Activated CD8-positive, alpha-beta memory T cell treated with anti-CD3 and anti-CD28 coated beads for 1 hour (primary cell): Measurements from ENCODE around the gene PLXNB2.
"Not testable (repeated sequence)": the region's sequence is repeated elsewhere in the genome, so short reads cannot be mapped to it uniquely, and the experiment has no call there.

ENCODE experiments used
- DNase-seq, 2 donors: peaks; one replicate each; pipeline ENCODE4 v3.0.0-alpha.2; 2020; ENCODE audit warnings: low read depth in 1 of 2; ENCODE audit errors: extremely low read depth in 1 of 2

Gene PLXNB2, protein sequence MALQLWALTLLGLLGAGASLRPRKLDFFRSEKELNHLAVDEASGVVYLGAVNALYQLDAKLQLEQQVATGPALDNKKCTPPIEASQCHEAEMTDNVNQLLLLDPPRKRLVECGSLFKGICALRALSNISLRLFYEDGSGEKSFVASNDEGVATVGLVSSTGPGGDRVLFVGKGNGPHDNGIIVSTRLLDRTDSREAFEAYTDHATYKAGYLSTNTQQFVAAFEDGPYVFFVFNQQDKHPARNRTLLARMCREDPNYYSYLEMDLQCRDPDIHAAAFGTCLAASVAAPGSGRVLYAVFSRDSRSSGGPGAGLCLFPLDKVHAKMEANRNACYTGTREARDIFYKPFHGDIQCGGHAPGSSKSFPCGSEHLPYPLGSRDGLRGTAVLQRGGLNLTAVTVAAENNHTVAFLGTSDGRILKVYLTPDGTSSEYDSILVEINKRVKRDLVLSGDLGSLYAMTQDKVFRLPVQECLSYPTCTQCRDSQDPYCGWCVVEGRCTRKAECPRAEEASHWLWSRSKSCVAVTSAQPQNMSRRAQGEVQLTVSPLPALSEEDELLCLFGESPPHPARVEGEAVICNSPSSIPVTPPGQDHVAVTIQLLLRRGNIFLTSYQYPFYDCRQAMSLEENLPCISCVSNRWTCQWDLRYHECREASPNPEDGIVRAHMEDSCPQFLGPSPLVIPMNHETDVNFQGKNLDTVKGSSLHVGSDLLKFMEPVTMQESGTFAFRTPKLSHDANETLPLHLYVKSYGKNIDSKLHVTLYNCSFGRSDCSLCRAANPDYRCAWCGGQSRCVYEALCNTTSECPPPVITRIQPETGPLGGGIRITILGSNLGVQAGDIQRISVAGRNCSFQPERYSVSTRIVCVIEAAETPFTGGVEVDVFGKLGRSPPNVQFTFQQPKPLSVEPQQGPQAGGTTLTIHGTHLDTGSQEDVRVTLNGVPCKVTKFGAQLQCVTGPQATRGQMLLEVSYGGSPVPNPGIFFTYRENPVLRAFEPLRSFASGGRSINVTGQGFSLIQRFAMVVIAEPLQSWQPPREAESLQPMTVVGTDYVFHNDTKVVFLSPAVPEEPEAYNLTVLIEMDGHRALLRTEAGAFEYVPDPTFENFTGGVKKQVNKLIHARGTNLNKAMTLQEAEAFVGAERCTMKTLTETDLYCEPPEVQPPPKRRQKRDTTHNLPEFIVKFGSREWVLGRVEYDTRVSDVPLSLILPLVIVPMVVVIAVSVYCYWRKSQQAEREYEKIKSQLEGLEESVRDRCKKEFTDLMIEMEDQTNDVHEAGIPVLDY (N-terminal part only)

DNA sequence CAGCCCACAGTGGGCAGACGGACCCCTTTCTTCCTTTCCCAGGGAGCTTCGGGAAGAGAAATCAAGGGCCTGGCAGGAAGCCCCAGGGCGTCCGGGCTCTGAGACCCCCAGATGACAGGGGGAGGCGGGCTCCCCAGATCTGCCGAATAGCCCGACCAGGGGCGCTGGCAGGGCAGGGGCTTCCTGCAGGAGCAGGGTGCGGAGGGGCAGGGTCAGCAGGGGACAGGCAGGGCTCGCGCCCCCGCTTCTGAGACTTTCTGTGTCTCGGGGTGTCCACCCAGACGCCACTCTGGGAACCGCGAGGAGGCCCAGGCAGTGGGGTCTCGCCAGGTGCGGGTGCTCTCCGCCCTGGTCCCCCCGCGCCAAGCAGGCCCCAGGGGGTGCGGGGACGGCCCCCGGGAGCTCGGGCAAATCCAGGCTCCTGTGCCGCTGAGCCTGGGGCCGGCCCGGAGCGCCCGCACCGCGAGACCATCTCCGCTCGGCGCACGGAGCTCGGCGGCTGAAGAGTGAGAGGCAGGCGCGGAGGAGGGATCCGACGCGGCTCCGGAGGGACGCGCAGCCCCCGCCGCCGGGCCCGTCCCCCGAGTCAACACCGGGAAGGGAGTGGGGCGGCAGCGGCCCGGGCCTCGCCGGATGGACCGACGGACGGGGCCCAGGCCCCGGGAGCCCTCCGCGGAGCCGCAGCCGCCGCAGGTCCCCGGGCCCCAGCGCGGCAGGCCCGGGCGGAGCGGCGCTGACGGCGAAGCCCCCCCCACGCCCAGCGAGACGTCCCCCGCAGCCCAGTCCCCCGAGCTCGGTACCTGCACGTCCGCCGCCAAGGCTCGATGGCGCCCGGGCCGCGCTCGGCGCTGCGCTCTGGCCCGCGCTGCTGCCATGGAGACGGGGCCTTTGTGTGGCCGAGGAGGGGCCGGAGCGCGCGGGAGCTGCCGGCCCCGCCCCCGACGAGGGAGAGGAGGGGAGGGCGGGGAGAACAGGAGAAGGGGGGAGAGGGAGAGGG, at the start of gene PLXNB2:
PLXNB2 (minus strand) TSS at position 894 of the 997 bp plus-strand sequence. CDS start 17,062 bp downstream, outside the sequence.
- peak in 1 of 2 donors; percentile 15 for DNase-seq

DNA sequence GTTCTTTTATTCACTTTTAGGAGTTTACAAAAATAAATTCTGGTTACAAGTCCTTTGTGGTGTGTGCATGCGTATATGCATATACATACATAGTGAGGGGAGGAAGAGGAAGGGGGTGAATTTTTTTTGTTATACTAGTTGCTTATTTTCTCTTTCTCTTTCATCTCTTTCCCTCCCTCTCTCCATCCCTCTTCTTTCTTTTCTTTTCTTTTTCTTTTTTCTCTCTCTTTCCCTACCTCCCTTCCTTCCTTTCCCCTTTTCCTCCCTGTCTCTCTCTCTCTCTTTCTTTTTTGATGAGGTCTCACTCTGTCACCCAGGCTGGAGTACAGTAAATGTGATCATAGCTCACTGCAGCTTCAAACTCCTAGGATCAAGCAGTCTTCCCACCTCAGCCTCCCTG, 49.8 kb upstream of the PLXNB2 start:
- no peak for DNase-seq

DNA sequence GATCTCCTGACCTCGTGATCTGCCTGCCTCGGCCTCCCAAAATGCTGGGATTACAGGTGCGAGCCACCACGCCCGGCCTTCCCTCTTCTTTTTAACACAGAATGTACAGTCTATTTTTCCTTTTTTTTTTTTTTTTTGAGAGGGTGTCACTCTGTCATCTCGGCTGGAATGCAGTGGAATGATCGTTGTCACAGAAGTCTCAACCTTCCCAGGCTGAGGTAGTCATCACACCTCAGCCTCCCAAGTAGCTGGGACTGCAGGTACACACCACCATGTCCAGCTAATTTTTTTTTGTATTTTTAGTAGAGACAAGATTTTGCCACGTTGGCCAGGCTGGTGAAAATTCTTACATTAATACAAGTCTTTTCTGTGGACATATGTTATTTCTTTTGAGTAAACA, 48.7 kb upstream of the PLXNB2 start:
- no peak for DNase-seq

DNA sequence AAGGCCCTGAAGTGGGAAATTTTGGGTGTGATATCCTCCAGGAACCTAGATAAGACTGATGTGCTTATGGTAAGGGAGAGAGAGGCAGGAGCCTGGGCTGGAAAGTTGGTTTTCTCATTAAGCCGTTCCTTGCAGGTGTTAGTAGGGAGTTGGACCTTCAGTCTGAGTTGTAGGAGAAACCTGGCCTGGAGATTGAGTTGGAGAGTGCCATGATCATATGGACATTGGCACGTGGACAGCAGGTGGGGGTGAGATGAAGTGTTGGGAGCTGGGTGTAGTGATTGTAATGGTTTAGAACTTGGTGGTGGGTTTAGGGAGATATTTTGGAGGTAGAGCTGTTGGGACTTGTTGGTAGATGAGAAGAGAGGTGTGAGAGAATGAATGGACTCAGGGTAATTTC, 40.6 kb upstream of the PLXNB2 start:
- no peak for DNase-seq

DNA sequence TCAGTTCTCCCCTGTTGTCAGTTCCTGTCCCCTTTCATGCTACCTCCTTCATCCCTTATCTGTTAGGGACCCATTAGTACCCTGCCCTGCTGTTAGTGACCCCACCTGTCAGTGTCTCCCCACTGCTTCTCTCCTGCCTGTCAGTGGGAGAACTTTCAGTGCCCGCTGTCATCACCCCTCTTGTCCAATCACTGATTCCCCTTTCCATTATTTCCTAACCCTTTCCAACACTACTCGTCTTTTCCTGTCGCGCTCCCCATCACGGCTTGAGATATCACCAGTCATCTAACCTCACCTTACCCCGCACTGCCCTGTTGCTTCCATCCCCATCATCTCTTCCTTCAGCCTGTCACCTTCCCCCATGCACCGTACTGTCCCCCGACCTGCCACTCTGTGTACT, 39.7 kb upstream of the PLXNB2 start:
- DNase-seq, result no peak

DNA sequence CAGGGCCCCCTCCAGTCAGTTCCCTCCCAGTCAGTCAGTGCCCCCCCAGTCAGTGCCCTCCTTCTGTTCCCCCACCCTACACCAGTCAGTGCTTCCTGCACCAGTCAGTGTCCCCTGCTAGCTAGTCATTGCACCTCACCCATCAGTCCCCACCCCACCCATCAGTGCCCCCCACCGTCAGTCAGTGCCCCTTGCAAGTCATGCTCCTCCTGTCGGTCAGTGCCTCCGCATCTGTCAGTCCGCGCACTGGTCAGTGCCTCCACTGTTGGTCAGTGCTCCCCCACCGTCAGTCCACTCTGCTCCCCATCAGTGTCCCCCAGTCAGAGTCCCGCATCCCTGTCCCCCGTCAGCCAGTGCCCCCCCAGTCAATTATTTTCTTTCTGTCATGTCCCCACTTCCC, 39.0 kb upstream of the PLXNB2 start:
- DNase-seq, result no peak

DNA sequence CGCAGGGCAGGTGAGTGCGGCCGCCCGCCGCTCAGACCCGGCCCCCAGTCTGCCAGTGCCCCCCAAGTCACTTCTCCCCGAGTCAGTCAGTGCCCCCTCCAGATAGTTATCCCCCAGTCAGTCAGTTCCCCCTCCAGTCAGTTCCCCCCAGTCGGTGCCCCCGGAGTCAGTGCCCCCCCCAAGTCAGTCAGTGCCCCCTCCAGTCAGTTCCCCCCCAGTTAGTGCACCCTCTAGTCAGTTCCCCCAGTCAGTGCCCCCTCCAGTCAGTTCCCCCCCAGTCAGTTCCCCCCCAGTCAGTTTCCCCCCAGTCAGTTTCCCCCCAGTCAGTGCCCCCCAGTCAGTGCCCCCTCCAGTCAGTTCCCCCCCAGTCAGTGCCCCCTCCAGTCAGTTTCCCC, 36.1 kb upstream of the PLXNB2 start:
- no peak for DNase-seq

DNA sequence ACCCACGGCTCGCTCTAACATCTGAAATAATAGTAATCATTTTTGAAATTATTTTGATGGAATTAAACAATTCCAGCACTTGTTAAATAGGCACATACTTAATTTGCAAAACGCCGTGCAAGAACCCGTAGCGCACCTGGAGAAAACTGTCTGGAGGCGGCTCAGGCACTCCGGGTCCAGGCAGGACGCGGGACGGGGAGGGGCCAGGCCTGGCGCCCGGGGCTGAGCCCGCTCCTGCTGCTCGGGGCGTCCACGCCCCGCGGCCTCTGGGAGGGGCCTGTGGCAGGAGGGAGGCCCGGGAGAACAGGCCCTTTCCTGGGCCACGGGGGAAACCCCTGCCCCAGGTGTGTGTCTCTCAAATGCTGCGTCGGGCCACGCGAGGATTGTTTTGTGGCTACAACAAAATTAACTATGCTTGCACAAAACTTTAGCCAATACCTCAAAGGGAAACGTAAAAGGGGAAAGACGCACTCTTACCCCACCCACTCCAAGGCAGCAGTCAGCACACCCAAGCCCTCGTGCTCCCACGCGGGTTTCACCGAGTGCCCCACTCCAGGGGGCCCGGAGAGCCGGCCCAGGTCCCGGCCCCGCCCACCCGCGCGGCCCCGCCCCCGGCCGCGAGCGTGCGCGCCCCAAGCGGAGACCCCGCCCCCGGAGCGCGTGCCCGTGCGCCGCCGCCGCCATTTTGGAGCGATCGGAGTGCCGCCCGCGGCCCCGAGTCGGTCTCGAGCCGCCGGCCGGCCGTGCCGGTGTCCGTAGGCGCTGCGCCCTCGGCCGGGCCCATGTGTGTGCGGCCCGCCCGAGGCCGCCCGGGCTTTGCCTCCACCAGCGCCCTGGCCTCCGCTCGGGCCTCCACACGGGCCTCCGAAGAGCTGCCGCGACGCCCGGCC, 35.5 kb upstream of the PLXNB2 start, which contains the start of gene PPP6R2:
PPP6R2 (plus strand) TSS at position 677 of the 890 bp plus-strand sequence. CDS start 50,582 bp downstream, outside the sequence.
- DNase-seq, result peak; percentile 55 to 88

DNA sequence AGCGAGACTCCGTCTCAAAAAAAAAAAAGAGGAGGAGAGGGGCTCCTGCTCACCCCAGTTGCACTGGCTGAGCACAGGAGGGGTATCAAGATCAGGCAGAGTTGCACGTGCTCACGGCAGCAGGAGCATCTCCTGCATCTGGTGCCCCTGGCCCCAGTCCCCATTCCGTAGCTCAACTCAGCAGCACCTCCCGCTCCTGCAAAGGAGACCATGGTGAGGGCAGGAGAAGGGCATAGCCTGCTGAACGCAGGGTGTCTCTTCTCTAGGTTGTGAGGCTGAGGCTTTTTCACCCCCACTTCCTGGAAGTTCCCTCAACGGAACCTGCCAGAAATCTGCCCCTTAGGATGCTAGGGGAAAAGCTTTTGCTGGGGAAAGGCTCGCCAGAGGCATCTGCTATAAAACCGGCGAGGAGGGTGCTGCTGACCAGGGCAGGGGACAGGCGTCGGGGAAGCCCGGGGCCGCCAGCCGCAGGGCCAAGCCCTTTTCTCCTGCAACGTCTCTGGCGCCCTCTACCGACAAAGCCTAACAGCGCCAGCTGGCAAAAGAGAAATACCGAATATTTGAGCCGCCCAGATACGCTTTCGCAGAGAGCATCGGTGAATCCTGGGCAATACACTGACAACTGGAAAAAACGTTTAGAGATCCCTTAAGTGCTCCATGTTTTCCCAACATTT, 34.7 kb upstream of the PLXNB2 start:
- peak; percentile 68 to 85 for DNase-seq

DNA sequence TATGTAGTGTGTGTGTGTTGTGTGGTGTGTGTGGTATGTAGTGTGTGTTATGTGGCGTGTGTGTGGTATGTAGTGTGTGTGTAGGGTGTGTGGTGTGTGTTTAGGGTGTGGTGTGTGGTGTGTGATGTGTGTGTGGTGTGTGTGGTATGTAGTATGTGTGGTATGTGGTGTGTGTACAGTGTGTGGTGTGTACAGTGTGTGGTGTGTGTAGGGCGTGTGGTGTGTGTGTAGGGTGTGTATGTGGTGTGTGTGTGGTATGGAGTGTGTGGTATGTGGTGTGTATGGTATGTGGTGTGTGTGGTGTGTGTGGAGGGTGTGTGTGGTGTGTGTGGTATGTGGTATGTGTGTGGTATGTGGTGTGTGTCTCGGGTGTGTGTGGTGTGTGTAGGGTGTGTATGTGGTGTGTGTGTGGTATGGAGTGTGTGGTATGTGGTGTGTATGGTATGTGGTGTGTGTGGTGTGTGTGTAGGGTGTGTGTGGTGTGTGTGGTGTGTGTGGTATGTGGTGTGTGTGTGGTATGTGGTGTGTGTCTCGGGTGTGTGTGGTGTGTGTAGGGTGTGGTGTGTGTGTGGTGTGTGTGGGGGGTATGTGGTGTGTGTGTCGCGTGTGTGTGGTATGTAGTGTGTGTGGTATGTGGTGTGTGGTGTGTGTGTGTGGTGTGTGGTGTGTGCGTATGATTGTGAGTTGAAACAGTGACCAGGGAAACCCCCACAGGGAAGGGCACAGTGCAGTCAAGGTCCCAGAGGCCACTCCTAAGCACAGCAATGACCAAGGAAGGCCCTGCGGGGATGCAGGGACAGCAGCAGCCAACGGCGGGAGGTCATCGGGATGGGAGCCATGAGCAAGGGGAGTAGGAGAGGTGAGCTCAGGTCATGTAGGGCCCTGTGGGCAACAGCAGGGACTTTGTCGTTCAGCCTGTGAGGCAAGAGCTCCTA, 32.8 kb upstream of the PLXNB2 start:
- no peak for DNase-seq

DNA sequence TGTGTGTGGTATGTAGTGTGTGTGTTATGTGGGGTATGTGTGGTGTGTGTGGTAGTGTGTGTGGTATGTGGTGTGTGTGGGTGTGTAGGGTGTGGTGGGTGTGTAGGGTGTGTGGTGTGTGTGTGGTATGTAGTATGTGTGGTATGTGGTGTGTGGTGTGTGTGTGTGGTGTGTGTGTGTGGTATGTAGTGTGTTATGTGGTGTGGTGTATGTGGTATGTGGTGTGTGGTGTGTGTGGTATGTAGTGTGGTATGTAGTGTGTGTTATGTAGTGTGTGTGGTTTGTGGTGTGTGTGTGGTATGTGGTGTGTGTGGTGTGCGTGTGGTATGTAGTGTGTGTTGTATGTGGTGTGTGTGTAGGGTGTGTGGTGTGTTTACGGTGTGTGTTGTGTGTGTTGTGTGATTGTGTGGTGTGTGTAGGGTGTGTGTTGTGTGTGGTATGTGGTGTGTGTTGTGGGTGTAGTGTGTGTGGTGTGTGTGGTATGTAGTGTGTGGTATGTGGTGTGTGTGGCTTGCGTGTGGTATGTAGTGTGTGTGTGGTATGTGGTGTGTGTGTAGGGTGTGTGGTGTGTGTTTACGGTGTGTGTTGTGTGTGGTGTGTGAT, 31.5 kb upstream of the PLXNB2 start:
- no peak for DNase-seq

DNA sequence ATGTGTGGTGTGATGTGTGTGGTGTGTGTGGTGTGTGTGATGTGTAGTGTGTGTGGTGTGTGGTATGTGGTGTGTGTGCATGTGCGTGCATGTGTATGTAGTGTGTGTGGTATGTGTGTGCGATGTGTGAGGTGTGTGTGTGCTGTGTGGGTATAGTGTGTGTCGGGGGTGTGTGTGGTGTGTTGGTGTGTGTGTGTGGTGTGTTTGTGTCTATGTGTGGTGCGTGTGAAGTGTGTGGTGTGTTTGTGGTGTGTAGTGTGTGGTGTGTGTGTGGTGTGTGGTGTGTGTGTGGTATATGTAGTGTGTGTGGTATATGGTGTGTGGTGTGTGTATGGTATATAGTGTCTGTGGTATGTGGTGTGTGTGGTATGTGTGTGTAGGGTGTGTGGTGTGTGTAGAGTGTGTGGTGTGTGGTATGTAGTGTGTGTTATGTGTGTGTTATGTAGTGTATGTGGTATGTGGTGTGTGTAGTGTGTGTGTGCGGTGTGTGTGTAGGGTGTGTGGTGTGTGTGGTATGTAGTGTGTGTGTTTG, 30.7 kb upstream of the PLXNB2 start:
- no peak for DNase-seq

DNA sequence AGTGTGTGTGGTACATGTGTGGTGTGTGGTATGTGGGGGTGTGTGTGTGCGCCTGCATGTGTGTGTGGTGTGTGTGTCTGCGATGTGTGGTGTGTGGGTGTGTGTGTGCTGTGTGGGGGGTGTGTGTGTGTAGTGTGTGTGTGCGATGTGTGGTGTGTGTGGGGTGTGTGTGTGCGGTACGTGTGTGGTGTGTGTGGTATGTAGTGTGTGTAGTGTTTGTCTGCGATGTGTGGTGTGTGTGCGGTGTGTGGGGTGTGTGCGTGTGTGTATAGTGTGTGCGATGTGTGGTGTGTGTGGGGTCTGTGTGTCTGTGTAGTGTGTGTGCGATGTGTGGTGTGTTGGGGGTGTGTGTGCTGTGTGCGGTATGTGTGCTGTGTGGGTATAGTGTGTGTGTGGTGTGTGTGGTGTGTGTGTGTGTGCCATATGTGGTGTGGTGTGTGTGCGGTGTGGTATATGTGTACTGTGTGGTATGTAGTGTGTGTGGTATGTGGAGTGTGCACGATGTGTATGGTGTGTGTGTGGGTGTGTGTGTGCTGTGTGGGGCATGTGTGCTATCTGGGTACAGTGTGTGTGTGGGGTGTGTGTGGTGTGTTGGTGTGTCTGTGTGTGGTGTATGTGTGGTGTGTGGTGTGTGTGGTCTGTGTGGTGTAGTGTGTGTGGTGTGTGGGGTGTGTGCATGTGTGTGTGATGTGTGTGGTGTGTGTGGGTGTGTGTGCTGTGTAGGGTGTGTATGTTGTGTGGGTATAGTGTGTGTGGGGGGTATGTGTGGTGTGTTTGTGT, 30.0 kb upstream of the PLXNB2 start:
- DNase-seq, result no peak

DNA sequence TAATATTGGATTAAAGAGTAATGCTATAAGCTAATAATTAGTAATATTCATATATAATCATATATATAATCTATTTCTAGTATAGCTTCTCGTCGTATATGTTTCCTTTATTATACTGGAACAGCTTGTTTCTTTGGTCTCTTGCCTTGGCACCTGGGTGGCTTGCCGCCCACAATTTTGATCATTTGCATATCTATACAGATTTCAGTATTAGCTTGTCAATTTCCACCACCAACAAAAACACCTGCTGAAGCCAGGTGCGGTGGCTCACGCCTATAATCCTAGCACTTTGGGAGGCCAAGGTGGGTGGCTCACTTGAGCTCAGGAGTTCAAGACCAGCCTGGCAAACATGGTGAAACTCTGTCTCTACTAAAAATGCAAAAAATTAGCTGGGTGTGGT, 27.0 kb upstream of the PLXNB2 start:
- DNase-seq, result not testable (repeated sequence)

DNA sequence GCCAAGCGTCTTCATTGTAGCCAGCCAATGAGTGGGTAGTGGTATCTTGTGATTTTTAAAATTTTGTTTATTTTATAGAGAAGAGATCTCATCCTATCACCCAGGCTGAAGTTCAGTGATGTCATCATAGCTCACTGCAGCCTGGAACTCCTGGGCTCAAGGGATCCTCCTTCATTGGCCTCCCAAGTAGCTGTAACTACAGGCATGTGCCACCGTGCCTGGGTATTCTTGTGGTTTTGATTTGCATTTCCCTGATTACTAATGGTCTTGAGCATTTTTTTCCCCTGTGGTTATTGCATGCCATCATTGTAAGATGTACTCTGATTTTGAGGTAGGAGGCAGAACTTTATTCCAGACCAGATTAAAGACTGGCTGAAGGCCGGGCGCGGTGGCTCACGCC, 21.8 kb upstream of the PLXNB2 start:
- no peak for DNase-seq

DNA sequence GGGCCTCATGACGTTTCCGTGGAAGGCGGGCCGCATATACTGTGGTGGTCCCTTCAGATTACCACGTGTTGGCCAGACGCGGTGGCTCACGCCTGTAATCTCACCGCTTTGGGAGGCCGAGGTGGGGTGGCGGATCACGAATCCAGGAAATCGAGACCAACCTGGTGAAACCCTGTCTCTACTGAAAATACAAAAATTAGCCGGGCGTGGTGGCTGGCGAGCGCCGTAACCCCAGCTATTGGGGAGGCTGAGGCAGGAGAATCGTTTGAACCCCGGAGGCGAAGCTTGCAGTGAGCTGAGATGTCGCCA, 20.2 kb upstream of the PLXNB2 start:
- DNase-seq, result no peak
